NCI-H2029 (cell line): ENCODE results near the gene LAMP1.
"Not testable (repeated sequence)": the region's sequence is repeated elsewhere in the genome, so short reads cannot be mapped to it uniquely, and the experiment has no call there.

Experiments used
- DNase-seq: peaks from one replicate; lab custom pipeline; 2025; lab: John Stamatoyannopoulos, UW

LAMP1 gene

GRCh38 chr13:113356596-113356995, 59.6 kb downstream of the LAMP1 start:
- no peak for DNase-seq

GRCh38 chr13:113357529-113357928, 60.5 kb downstream of the LAMP1 start:
- no peak for DNase-seq

GRCh38 chr13:113358653-113359190, 61.7 kb downstream of the LAMP1 start:
- no peak for DNase-seq

GRCh38 chr13:113359571-113359970, 62.5 kb downstream of the LAMP1 start:
- DNase-seq, result no peak

GRCh38 chr13:113360446-113360845, 63.4 kb downstream of the LAMP1 start:
- no peak for DNase-seq

GRCh38 chr13:113361406-113361805, 64.4 kb downstream of the LAMP1 start:
- no peak for DNase-seq

GRCh38 chr13:113364311-113364889, 67.4 kb downstream of the LAMP1 start:
- DNase-seq, result no peak

- DNase-seq, result no peak
These were observed 68.0 kb downstream of the LAMP1 start for GRCh38 chr13:113364901-113365582.

- no peak for DNase-seq
These were observed 68.5 kb downstream of the LAMP1 start for GRCh38 chr13:113365583-113365970.

GRCh38 chr13:113365971-113366588, 69.0 kb downstream of the LAMP1 start:
- no peak for DNase-seq

GRCh38 chr13:113367020-113367560, 70.1 kb downstream of the LAMP1 start:
- DNase-seq, result no peak

GRCh38 chr13:113367771-113368170, 70.7 kb downstream of the LAMP1 start:
- no peak for DNase-seq

- not testable (repeated sequence) for DNase-seq
These were observed 71.3 kb downstream of the LAMP1 start for GRCh38 chr13:113368353-113368752.

- no peak for DNase-seq
These were observed 72.2 kb downstream of the LAMP1 start for GRCh38 chr13:113369189-113369588.

- no peak for DNase-seq
These were observed 72.8 kb downstream of the LAMP1 start for GRCh38 chr13:113369881-113370280.

GRCh38 chr13:113371061-113371460, 74.0 kb downstream of the LAMP1 start:
- no peak for DNase-seq

- not testable (repeated sequence) for DNase-seq
These were observed 74.7 kb downstream of the LAMP1 start for GRCh38 chr13:113371701-113372100.
